NB4 (cell line): ENCODE results near the gene LRP4.

Experiments
- CTCF ChIP-seq: IDR thresholded peaks from one replicate; pipeline ENCODE4 v1.5.1; 2012; ENCODE audit warnings: low read depth, low read length
- MYC ChIP-seq: IDR thresholded peaks from 2 replicates; pipeline ENCODE4 v1.6.1; 2011; ENCODE audit warnings: low read depth, low read length
- POLR2A ChIP-seq: IDR thresholded peaks from 2 replicates; pipeline ENCODE4 v1.6.1; 2011; ENCODE audit warnings: mild to moderate bottlenecking; ENCODE audit not compliant: insufficient read length; ENCODE audit errors: extremely low read depth
- TF ChIP-seq, protein P1 (sequence below): IDR thresholded peaks from 2 replicates; pipeline ENCODE4 v1.6.1; 2011; ENCODE audit warnings: low read depth, low read length

DNA sequence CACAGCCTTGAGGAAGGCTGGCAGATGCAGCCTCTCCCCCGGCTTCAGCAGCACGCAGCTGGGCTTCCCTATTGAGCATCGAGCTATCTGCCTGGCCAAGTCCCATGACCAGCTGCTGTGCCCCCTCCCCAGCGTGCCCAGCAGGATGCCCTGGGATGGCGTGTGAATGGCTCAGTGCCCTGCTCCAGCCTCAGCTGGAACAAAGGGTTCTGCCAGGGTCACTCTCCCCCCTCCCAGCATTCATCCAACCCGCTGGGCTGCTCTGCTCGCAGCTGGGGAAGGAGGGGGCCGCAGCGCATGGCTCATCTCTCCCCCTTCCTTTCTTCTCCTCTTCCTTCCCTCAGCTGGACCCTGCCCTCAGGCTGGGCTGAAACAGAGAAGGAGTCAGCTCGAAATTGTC lies 14.5 kb downstream of the LRP4 start:
- no peak for TF ChIP-seq POLR2A
- no peak for TF ChIP-seq CTCF
- TF ChIP-seq, protein P1, sequence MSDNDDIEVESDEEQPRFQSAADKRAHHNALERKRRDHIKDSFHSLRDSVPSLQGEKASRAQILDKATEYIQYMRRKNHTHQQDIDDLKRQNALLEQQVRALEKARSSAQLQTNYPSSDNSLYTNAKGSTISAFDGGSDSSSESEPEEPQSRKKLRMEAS = no peak
- TF ChIP-seq MYC = no peak
